ENCODE results near the gene CCNC. TPM values are rescaled to one million over a fixed set of nuclear protein-coding genes. Genes with fewer than 3 reads are reported as not detected.

CCNC gene, protein sequence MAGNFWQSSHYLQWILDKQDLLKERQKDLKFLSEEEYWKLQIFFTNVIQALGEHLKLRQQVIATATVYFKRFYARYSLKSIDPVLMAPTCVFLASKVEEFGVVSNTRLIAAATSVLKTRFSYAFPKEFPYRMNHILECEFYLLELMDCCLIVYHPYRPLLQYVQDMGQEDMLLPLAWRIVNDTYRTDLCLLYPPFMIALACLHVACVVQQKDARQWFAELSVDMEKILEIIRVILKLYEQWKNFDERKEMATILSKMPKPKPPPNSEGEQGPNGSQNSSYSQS
- total RNA-seq: 10 to 100 TPM; 30.8 to 45.5 (median 36.0) TPM
- long read RNA-seq, transcript CCNC-210 (12 exons, 2,473 nt): major isoform, 13 of 15 reads
- long read RNA-seq, partial matches to known transcripts: 0 of 15 reads
- long read RNA-seq, other reads (novel, unspliced or antisense): 2 of 15 reads

DNA sequence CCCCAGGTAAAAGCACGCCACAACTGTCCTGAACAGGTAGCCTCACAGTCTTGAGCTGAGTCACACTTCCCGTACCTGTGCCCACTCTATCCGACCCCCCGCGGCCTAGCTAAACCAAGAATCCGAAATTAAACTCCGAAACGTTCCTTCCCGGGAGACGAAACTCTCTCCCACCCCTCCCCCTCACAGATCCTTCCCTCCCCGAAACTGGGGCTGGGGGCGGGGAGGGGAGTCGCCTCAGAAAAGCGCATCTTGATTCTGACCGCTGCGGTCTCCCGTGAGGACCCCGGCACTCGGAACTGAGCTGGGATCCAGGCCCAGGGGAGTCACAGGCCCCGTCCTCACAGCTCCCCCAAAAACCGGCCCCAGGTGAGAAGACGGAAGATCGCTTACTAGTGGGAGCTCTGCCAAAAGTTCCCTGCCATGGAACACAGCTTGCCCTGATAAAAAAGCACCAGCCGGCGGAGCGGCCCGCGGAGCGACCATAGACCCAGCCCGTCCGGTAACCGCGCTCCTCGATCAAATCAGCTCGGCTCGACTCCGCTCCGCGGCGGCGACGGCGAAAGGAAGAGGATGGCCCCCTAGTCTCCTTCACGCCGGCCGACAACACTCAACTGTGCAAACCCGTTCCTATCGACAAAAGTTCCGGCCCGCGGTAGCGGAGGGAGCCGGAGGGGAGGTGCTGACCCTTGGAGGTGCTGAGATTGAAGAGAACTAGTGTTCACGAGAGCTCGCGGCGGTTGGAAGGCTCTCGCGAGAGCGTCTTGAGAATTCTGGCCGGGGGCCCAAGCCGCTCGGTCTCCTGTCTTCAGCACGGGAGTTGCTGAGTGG, at the start of gene CCNC:
TSS of gene CCNC (minus strand) at position 558 of the 831 bp plus-strand sequence. CDS start at position 425, 133 bp downstream.
- DNase-seq: peak; percentile 91 to 94 (median 91)
- TF ChIP-seq POLR2A (IDR thresholded peaks at IDR 0.05): peak; percentile 84
- TF ChIP-seq, protein P1, sequence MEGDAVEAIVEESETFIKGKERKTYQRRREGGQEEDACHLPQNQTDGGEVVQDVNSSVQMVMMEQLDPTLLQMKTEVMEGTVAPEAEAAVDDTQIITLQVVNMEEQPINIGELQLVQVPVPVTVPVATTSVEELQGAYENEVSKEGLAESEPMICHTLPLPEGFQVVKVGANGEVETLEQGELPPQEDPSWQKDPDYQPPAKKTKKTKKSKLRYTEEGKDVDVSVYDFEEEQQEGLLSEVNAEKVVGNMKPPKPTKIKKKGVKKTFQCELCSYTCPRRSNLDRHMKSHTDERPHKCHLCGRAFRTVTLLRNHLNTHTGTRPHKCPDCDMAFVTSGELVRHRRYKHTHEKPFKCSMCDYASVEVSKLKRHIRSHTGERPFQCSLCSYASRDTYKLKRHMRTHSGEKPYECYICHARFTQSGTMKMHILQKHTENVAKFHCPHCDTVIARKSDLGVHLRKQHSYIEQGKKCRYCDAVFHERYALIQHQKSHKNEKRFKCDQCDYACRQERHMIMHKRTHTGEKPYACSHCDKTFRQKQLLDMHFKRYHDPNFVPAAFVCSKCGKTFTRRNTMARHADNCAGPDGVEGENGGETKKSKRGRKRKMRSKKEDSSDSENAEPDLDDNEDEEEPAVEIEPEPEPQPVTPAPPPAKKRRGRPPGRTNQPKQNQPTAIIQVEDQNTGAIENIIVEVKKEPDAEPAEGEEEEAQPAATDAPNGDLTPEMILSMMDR (IDR thresholded peaks at IDR 0.05): no peak
- H3K27me3 ChIP-seq: no peaks in the 10 kb centered on the region
- no peaks in the 10 kb centered on the region for H3K9me3 ChIP-seq
- WGBS (ENCODE audit: insufficient coverage, low coverage, low lambda C conversion rate, missing lambda C conversion rate): under 1% methylated on average over 19 of the region's 64 CpGs
- H3K4me1 ChIP-seq: peaks cover 0 to 23% (median 4%) of the 10 kb centered on the region in 4 donors
- ATAC-seq: peak; percentile 99 to 100 (median 100)
- intact Hi-C loops (cut with DNase I): no loop called here
- peak within 1 kb of the TSS; percentile 73 to 88 (median 82) for H3K27ac ChIP-seq
- peak within 1 kb of the TSS; percentile 81 to 91 (median 88) for H3K4me3 ChIP-seq
- no peaks in the 10 kb centered on the region for H3K36me3 ChIP-seq

DNA sequence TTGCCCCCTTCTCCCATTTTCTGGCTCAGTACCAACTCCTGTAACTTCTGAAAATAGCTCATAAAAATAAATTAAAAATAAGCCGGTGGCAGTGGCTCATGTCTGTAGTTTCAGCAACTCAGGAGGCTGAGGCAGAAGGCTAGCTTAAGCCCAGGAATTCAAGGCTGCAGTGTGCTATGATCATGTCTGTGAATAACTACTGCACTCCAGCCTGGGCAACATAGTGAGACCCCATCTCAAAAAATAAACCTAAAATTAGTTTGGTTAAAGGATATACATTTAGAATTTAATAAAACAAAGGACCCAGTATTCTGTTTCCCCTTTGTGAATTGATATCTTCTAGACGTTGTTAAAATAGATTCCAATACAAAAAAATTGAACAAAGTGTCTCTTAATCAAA, 48.7 kb upstream of the CCNC start:
- intact Hi-C loops (cut with DNase I): no loop called here
- Histone ChIP-seq H3K9me3 (no peaks in the 10 kb centered on the region), H3K27me3 (peaks cover 32 to 48% of the 10 kb centered on the region in 2 donors), H3K4me1 (peaks cover 0 to 20% (median 2%) of the 10 kb centered on the region in 4 donors), H3K36me3 (no peaks in the 10 kb centered on the region), H3K4me3 (no peak overlapping the region), H3K27ac (no peak overlapping the region)
- no peak for ATAC-seq
- TF ChIP-seq, protein P1 (IDR thresholded peaks at IDR 0.05): no peak
- no peak for TF ChIP-seq POLR2A (IDR thresholded peaks at IDR 0.05)
- WGBS (ENCODE audit: insufficient coverage, low coverage, low lambda C conversion rate, missing lambda C conversion rate): 32% methylated on average over 2 of the region's 2 CpGs
- DNase-seq: no peak

DNA sequence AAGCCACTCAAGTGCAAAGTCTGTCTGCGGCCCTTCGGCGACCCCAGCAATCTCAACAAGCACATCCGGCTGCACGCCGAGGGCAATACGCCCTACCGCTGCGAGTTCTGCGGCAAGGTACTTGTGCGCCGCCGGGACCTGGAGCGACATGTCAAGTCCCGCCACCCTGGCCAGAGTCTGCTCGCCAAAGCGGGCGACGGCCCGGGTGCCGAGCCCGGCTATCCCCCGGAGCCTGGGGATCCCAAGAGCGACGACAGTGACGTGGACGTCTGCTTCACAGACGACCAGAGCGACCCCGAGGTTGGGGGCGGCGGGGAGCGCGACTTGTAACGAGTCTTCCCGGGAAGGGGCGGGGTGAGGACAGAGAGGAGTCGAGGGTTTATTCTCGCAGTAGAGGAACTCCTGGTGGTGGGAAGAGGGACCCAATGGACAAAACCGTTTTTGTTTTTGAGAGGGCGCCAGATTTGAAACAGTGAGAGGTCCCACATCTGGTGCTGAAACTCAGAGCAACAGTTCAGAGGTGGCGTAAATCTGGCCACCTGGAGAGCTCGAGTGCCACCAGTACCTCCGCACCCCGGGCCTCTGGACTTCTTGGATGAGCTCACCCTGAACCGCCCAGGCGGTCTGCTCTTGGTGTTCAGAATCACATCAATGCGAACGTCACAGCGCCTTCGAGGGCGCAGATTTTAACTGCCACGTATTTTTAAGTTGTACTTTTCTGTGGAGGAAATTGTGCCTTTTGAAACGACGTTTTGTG, 46.1 kb upstream of the CCNC start:
- H3K4me3 ChIP-seq: peak overlapping the region; percentile 22 to 37 (median 35)
- WGBS (ENCODE audit: insufficient coverage, low coverage, low lambda C conversion rate, missing lambda C conversion rate): 5% methylated on average over 29 of the region's 55 CpGs
- DNase-seq: no peak
- H3K36me3 ChIP-seq: no peaks in the 10 kb centered on the region
- H3K4me1 ChIP-seq: peaks cover 0 to 20% (median 2%) of the 10 kb centered on the region in 4 donors
- H3K27ac ChIP-seq: no peak overlapping the region
- intact Hi-C loops (cut with DNase I): no loop called here
- peaks cover 29 to 43% of the 10 kb centered on the region in 2 donors for H3K27me3 ChIP-seq
- TF ChIP-seq, protein P1 (IDR thresholded peaks at IDR 0.05): no peak
- no peak for TF ChIP-seq POLR2A (IDR thresholded peaks at IDR 0.05)
- no peaks in the 10 kb centered on the region for H3K9me3 ChIP-seq
- ATAC-seq: peak in 3 of 4 donors; percentile 12 to 26 (median 20)

Data from right lobe of liver (tissue), 6 donors.